Thyroid gland (tissue), 4 donors: ENCODE results near the gene TRAF3IP1.

Experiments used
- POLR2A ChIP-seq, 2 donors: fragments of 450-650 bp; IDR thresholded peaks; one replicate each; pipeline ENCODE4 v1.6.1; 2017; ENCODE audit warnings: antibody characterized with exemption in 2 of 2, mild to moderate bottlenecking in 2 of 2, moderate library complexity in 1 of 2
- TF ChIP-seq, protein P1 (sequence below), 6 experiments: fragments of 200-600 bp in 3 of 6; fragments of 450-650 bp in 3 of 6; sonication (generic) in 3 of 6; IDR thresholded peaks; one replicate each; pipeline ENCODE4 v1.5.1; 2016 to 2019; ENCODE audit warnings: antibody characterized with exemption in 6 of 6, mild to moderate bottlenecking in 2 of 6, inconsistent platforms in 1 of 6, moderate library complexity in 1 of 6

DNA sequence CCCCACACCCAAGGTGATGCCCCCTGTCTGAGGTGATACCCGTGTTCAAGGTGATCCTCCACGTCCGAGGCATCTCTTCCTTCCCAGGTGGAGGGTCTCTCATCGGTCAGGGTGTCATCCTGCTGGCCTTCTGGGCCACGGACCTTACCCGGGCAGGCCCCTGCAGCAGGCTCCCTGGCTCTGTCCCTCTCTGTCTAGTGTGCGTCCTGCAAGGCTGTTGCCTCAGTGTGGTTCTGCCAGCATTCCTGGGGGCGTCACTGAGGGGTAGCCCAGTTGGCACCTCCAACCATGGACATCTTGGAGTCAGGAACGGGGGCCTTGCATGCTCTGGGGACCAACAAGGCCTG, 26.3 kb upstream of the TRAF3IP1 start:
- TF ChIP-seq POLR2A (IDR thresholded peaks at IDR 0.05) = no peak
- TF ChIP-seq, protein P1, sequence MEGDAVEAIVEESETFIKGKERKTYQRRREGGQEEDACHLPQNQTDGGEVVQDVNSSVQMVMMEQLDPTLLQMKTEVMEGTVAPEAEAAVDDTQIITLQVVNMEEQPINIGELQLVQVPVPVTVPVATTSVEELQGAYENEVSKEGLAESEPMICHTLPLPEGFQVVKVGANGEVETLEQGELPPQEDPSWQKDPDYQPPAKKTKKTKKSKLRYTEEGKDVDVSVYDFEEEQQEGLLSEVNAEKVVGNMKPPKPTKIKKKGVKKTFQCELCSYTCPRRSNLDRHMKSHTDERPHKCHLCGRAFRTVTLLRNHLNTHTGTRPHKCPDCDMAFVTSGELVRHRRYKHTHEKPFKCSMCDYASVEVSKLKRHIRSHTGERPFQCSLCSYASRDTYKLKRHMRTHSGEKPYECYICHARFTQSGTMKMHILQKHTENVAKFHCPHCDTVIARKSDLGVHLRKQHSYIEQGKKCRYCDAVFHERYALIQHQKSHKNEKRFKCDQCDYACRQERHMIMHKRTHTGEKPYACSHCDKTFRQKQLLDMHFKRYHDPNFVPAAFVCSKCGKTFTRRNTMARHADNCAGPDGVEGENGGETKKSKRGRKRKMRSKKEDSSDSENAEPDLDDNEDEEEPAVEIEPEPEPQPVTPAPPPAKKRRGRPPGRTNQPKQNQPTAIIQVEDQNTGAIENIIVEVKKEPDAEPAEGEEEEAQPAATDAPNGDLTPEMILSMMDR (IDR thresholded peaks at IDR 0.05) = no peak
